ENCODE results near the gene FAAP20. TPM values are rescaled to one million over a fixed set of nuclear protein-coding genes. Genes with fewer than 3 reads are reported as not detected.

The FAAP20 gene
- total and polyA plus RNA-seq, 4 donors, result 5.6 to 31.5 (median 15.7) TPM

- Histone ChIP-seq H3K4me3 (ENCODE audit: low read depth in 1 of 3, low read length in 3 of 3) (no peak overlapping the region), H3K9me3 (ENCODE audit: control insufficient read depth in 4 of 4, low read length in 3 of 4) (no peaks in the 10 kb centered on the region), H3K36me3 (ENCODE audit: control insufficient read depth in 4 of 4, insufficient read depth in 3 of 4, low read depth in 1 of 4, low read length in 3 of 4) (peaks cover 0 to 11% (median 6%) of the 10 kb centered on the region in 4 donors), H3K27ac (ENCODE audit: low read depth in 1 of 2, low read length in 2 of 2) (no peak overlapping the region), H3K9ac (ENCODE audit: low read depth in 1 of 2, low read length in 2 of 2) (no peak overlapping the region), H3K4me1 (ENCODE audit: control insufficient read depth in 4 of 4, insufficient read depth in 4 of 4, low read length in 3 of 4) (no peaks in the 10 kb centered on the region), H3K27me3 (ENCODE audit: control insufficient read depth in 4 of 4, insufficient read depth in 4 of 4, low read length in 3 of 4) (no peaks in the 10 kb centered on the region)
- DNase-seq (ENCODE audit: low spot score), result no peak
- TF ChIP-seq GABPA (IDR thresholded peaks at IDR 0.05 in 1 of 2, conservative IDR thresholded peaks at IDR 0.05 in 1 of 2) (no peak), JUND (IDR thresholded peaks at IDR 0.05) (no peak), EGR1 (IDR thresholded peaks at IDR 0.05; ENCODE audit: low read depth in 2 of 2) (no peak), HNF4A (conservative IDR thresholded peaks at IDR 0.05) (no peak), FOXA2 (IDR thresholded peaks at IDR 0.05) (no peak), NR2F2 (IDR thresholded peaks at IDR 0.05) (no peak)
- TF ChIP-seq, protein P1, sequence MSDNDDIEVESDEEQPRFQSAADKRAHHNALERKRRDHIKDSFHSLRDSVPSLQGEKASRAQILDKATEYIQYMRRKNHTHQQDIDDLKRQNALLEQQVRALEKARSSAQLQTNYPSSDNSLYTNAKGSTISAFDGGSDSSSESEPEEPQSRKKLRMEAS (IDR thresholded peaks at IDR 0.05), result no peak
- 96% methylated on average over 43 of the region's 43 CpGs for WGBS
These were observed 25.3 kb downstream of the FAAP20 start for GRCh38 chr1:2169200-2169836.

GRCh38 chr1:2168535-2168934 is 26.0 kb downstream of the FAAP20 start:
- H3K9ac ChIP-seq (ENCODE audit: low read depth in 1 of 2, low read length in 2 of 2), result no peak overlapping the region
- DNase-seq (ENCODE audit: low spot score), result no peak
- H3K27me3 ChIP-seq (ENCODE audit: control insufficient read depth in 4 of 4, insufficient read depth in 4 of 4, low read length in 3 of 4), result no peaks in the 10 kb centered on the region
- WGBS, result 87% methylated on average over 12 of the region's 12 CpGs
- TF ChIP-seq JUND (IDR thresholded peaks at IDR 0.05), result no peak
- no peak for TF ChIP-seq HNF4G (IDR thresholded peaks at IDR 0.05)
- no peak for TF ChIP-seq SP1 (IDR thresholded peaks at IDR 0.05)
- TF ChIP-seq NR2F2 (IDR thresholded peaks at IDR 0.05), result no peak
- no peak for TF ChIP-seq RAD21 (IDR thresholded peaks at IDR 0.05)
- TF ChIP-seq, protein P2, sequence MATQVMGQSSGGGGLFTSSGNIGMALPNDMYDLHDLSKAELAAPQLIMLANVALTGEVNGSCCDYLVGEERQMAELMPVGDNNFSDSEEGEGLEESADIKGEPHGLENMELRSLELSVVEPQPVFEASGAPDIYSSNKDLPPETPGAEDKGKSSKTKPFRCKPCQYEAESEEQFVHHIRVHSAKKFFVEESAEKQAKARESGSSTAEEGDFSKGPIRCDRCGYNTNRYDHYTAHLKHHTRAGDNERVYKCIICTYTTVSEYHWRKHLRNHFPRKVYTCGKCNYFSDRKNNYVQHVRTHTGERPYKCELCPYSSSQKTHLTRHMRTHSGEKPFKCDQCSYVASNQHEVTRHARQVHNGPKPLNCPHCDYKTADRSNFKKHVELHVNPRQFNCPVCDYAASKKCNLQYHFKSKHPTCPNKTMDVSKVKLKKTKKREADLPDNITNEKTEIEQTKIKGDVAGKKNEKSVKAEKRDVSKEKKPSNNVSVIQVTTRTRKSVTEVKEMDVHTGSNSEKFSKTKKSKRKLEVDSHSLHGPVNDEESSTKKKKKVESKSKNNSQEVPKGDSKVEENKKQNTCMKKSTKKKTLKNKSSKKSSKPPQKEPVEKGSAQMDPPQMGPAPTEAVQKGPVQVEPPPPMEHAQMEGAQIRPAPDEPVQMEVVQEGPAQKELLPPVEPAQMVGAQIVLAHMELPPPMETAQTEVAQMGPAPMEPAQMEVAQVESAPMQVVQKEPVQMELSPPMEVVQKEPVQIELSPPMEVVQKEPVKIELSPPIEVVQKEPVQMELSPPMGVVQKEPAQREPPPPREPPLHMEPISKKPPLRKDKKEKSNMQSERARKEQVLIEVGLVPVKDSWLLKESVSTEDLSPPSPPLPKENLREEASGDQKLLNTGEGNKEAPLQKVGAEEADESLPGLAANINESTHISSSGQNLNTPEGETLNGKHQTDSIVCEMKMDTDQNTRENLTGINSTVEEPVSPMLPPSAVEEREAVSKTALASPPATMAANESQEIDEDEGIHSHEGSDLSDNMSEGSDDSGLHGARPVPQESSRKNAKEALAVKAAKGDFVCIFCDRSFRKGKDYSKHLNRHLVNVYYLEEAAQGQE (IDR thresholded peaks at IDR 0.05), result no peak
- TF ChIP-seq HNF4A (conservative IDR thresholded peaks at IDR 0.05), result no peak
- TF ChIP-seq FOXA2 (IDR thresholded peaks at IDR 0.05), result no peak
- TF ChIP-seq EGR1 (IDR thresholded peaks at IDR 0.05; ENCODE audit: low read depth in 2 of 2), result no peak
- TF ChIP-seq, protein P3, sequence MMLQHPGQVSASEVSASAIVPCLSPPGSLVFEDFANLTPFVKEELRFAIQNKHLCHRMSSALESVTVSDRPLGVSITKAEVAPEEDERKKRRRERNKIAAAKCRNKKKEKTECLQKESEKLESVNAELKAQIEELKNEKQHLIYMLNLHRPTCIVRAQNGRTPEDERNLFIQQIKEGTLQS (IDR thresholded peaks at IDR 0.05), result no peak
- no peak for TF ChIP-seq TAF1 (conservative IDR thresholded peaks at IDR 0.05)
- TF ChIP-seq, protein P4, sequence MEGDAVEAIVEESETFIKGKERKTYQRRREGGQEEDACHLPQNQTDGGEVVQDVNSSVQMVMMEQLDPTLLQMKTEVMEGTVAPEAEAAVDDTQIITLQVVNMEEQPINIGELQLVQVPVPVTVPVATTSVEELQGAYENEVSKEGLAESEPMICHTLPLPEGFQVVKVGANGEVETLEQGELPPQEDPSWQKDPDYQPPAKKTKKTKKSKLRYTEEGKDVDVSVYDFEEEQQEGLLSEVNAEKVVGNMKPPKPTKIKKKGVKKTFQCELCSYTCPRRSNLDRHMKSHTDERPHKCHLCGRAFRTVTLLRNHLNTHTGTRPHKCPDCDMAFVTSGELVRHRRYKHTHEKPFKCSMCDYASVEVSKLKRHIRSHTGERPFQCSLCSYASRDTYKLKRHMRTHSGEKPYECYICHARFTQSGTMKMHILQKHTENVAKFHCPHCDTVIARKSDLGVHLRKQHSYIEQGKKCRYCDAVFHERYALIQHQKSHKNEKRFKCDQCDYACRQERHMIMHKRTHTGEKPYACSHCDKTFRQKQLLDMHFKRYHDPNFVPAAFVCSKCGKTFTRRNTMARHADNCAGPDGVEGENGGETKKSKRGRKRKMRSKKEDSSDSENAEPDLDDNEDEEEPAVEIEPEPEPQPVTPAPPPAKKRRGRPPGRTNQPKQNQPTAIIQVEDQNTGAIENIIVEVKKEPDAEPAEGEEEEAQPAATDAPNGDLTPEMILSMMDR (IDR thresholded peaks at IDR 0.05; ENCODE audit: low read depth, low read length, missing input control), result no peak
- no peak for TF ChIP-seq RXRA (IDR thresholded peaks at IDR 0.05)
- TF ChIP-seq, protein P1 (IDR thresholded peaks at IDR 0.05), result no peak
- no peak overlapping the region for H3K27ac ChIP-seq (ENCODE audit: low read depth in 1 of 2, low read length in 2 of 2)
- H3K36me3 ChIP-seq (ENCODE audit: control insufficient read depth in 4 of 4, insufficient read depth in 3 of 4, low read depth in 1 of 4, low read length in 3 of 4), result peaks cover 0 to 11% (median 6%) of the 10 kb centered on the region in 4 donors
- H3K9me3 ChIP-seq (ENCODE audit: control insufficient read depth in 4 of 4, low read length in 3 of 4), result no peaks in the 10 kb centered on the region
- H3K4me1 ChIP-seq (ENCODE audit: control insufficient read depth in 4 of 4, insufficient read depth in 4 of 4, low read length in 3 of 4), result no peaks in the 10 kb centered on the region
- no peak overlapping the region for H3K4me3 ChIP-seq (ENCODE audit: low read depth in 1 of 3, low read length in 3 of 3)
